Heart left ventricle (tissue), 16 donors: Measurements from ENCODE around the gene SLC49A3. TPM values are rescaled to one million over a fixed set of nuclear protein-coding genes. Genes with fewer than 3 reads are reported as not detected.

Source experiments
- ATAC-seq, 4 donors: fragments of 200-7000 bp; cut with Tn5 transposase; one replicate each; pipeline ENCODE4 v1.9.1; 2020 to 2022; ENCODE audit warnings: moderate library complexity in 4 of 4, mild to moderate bottlenecking in 3 of 4, moderate number of reproducible peaks in 1 of 4
- DNase-seq, 5 donors: peaks; one replicate each; pipeline ENCODE4 v3.0.0-alpha.2; 2020
- H3K27ac ChIP-seq, 12 donors: fragments of 200-600 bp; sonication (generic) in 4 of 12; one replicate each; pipeline versions ENCODE4 v1.5.0 to v1.8.0; 2016 to 2022; ENCODE audit warnings: mild to moderate bottlenecking in 2 of 12
- H3K27me3 ChIP-seq, 9 donors: fragments of 200-600 bp; sonication (generic) in 2 of 9; one replicate each; pipeline versions ENCODE4 v1.5.1 to v1.8.0; 2016 to 2022; ENCODE audit warnings: mild to moderate bottlenecking in 3 of 9
- H3K36me3 ChIP-seq, 9 donors: fragments of 200-600 bp; sonication (generic) in 2 of 9; one replicate each; pipeline versions ENCODE4 v1.5.0 to v1.8.0; 2018 to 2022; ENCODE audit warnings: mild to moderate bottlenecking in 2 of 9
- H3K4me1 ChIP-seq, 12 donors: fragments of 200-600 bp; sonication (generic) in 4 of 12; one replicate each; pipeline versions ENCODE4 v1.5.0 to v1.8.0; 2016 to 2022; ENCODE audit warnings: mild to moderate bottlenecking in 3 of 12
- H3K4me3 ChIP-seq, 12 donors: fragments of 200-600 bp; sonication (generic) in 4 of 12; one replicate each; pipeline versions ENCODE4 v1.5.0 to v1.8.0; 2017 to 2022; ENCODE audit warnings: mild to moderate bottlenecking in 9 of 12, moderate library complexity in 4 of 12
- H3K9me3 ChIP-seq, 12 donors: fragments of 200-600 bp; sonication (generic) in 4 of 12; one replicate each; pipeline versions ENCODE4 v1.5.0 to v1.8.0; 2016 to 2022; ENCODE audit warnings: mild to moderate bottlenecking in 1 of 12
- POLR2A ChIP-seq, 2 donors: fragments of 450-650 bp; IDR thresholded peaks; one replicate each; pipeline ENCODE4 v1.6.1; 2017; ENCODE audit warnings: antibody characterized with exemption in 2 of 2, mild to moderate bottlenecking in 2 of 2, moderate library complexity in 2 of 2
- WGBS, 4 donors: extraction: QIAGEN DNeasy Blood & Tissue Kit in 2 of 4; methylation state at CpG; one replicate each; pipeline versions ENCODE4 v1.1.5 to v1.1.7; 2013 to 2018; 5-methylcytosine and 5-hydroxymethylcytosine counted together
- intact Hi-C, 10 donors: fragments of 100-400 bp; cut with DNase I; formaldehyde crosslinking; loops; one replicate each; pipeline versions ENCODE4 v1.11.1 to v1.14.2; 2022
- polyA plus RNA-seq, 2 donors: library from polyadenylated mRNA; stranded (reverse); fragments of 200-250 nt; gene quantifications; one replicate each; pipeline ENCODE4 v1.2.3, GENCODE V29; 2013
- total RNA-seq, 9 donors: library from RNA; depleted of rRNA in 2 of 9; stranded (reverse); fragments of >200 nt in 2 of 9; fragmentation: NEBNext Ultra II Directional in 3 of 9; extraction: Animal tissue kit (Norgen Biotek cat#: 25700) in 3 of 9; gene quantifications; one replicate each; pipeline versions ENCODE4 v1.1.0 to v1.2.4, GENCODE V29; 2016 to 2023
- TF ChIP-seq, protein P1 (sequence below), 12 donors: fragments of 200-600 bp; sonication (generic) in 4 of 12; IDR thresholded peaks; one replicate each; pipeline versions ENCODE4 v1.5.0 to v1.8.0; 2018 to 2022; ENCODE audit warnings: antibody characterized with exemption in 12 of 12, mild to moderate bottlenecking in 5 of 12
- donor health status: ischemic (EF 13 %, LVEDD 7.1; RV severe dilation, severe dysfunction).
- donor health status: healthy with polysubstance abuse.
- donor health status: DM: no; HTN: yes; CAD: no.
- donor health status: DM: no; HTN: no; CAD: no.
- donor health status: ischemic (EF 25% LVEDD 6.9; RV normal size, moderate dysfunction).
- donor health status: ischemic (EF 25% LVEDD 5.7; RV mildly dilated, moderate dysfunction).
- donor health status: healthy.
- donor health status: DM: yes; HTN: yes; CAD: no.
- donor health status: ischemic (EF 35%, LVEDD 5.7; RV mildly dilated, moderate dysfunction).
- donor health status: nonischemic (EF 11% LVEDD 7.7; RV severe dilation, severe dysfunction).
- donor health status: DM: yes; HTN: yes; CAD: no.
- donor health status: PGD.
- donor health status: ischemic (EF 29% LVEDD 5.4; RV normal size, mild dysfunction).
- donor health status: nonischemic (EF 23%, LVEDD 6.1; RV moderate dilation, normal function).

Gene SLC49A3
- total and polyA plus RNA-seq, 11 donors, result 5.2 to 20.5 (median 8.9) TPM

DNA sequence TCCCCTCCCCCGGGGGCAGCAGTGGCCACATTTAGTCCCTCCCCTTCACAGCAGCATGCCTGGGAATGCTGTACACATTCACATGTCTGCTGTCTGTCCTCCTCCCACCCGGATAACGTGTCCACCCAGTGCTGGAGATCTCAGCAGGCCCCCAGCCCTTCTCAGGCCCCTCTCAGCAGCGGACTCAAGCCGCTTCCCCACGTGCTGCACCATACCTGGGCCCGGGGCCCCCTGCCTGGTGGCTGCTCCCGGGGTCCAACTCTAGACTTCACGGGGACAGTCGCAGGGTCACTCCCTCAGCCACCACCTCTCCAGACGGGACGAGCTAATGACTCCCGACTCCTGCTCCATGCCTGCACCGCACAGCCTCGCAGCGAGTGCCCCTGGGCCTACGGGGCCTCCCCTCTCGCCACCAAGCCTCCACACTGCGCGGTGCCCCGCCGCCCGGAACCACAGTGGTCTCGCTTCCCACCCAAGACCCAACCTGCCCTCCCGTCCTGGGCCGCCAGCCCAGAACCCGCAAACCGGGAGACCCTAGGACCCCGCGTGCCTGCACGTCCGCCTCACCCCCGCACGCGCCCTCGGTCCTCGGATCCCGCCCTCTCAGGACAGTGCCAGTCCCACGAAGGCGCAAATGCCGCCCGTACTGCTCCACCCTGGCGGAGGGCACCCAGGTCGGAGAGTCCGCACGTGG is 15.4 kb upstream of the SLC49A3 start:
- TF ChIP-seq, protein P1, sequence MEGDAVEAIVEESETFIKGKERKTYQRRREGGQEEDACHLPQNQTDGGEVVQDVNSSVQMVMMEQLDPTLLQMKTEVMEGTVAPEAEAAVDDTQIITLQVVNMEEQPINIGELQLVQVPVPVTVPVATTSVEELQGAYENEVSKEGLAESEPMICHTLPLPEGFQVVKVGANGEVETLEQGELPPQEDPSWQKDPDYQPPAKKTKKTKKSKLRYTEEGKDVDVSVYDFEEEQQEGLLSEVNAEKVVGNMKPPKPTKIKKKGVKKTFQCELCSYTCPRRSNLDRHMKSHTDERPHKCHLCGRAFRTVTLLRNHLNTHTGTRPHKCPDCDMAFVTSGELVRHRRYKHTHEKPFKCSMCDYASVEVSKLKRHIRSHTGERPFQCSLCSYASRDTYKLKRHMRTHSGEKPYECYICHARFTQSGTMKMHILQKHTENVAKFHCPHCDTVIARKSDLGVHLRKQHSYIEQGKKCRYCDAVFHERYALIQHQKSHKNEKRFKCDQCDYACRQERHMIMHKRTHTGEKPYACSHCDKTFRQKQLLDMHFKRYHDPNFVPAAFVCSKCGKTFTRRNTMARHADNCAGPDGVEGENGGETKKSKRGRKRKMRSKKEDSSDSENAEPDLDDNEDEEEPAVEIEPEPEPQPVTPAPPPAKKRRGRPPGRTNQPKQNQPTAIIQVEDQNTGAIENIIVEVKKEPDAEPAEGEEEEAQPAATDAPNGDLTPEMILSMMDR (IDR thresholded peaks at IDR 0.05), result no peak
- TF ChIP-seq POLR2A (IDR thresholded peaks at IDR 0.05), result no peak
- ATAC-seq, result no peak
- intact Hi-C loops, result no loop called here
- no peak overlapping the region for H3K4me3 ChIP-seq
- peak in 1 of 5 donors; percentile 33 for DNase-seq
- 92 to 95% (median 94%) methylated on average over 46 of the region's 46 CpGs for WGBS, 4 donors
- H3K27me3 ChIP-seq, result no peaks in the 10 kb centered on the region
- no peak overlapping the region for H3K27ac ChIP-seq
- H3K4me1 ChIP-seq, result peaks cover 5 to 30% (median 17%) of the 10 kb centered on the region in 12 donors
- no peaks in the 10 kb centered on the region for H3K9me3 ChIP-seq
- H3K36me3 ChIP-seq, result no peaks in the 10 kb centered on the region

DNA sequence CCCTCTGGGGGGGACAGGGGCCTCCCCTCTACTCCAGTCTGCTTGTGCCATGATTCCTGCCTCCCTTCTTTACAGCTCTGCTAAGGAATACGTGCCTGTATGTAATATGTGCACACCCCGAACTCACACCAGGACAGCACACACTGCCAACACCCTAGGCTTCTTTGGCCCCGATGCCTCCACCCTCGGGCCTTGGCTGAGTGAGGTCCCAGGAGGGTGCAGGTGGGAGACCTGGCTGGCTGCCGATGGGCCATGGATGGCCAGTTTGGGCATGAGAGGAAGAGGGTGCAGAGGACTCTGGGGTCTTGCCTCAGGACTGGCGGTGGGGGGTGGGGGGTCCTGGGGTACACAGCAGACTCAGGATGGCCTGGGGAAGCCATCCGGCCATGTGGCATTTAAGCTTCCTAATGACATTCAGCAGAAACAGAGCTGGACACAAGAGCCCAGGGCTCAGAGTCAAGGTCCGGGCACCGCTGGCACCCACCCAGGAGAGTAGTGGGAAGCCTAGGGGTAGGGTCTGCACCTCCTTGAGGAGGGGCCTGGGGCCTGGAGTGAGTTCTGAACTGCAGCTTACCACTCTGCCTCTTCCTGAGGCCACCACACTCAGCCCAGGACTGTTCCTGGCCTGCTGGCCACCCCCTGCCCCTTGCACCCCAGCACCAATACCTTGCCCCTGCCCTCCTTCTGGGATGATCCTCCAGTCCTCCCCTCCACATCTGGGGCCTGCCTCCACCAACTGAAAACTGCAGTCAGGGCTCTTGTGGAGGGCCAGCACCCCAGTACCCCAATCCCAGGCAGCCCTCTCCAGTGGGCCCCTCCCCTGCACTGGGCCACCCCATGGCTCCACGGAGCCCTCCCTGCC is 14.6 kb upstream of the SLC49A3 start:
- no peaks in the 10 kb centered on the region for H3K36me3 ChIP-seq
- no peak overlapping the region for H3K27ac ChIP-seq
- ATAC-seq, result no peak
- peak in 1 of 5 donors; percentile 18 for DNase-seq
- peaks cover 5 to 30% (median 15%) of the 10 kb centered on the region in 12 donors for H3K4me1 ChIP-seq
- H3K4me3 ChIP-seq, result no peak overlapping the region
- WGBS, 4 donors, result 78 to 90% (median 85%) methylated on average over 6 to 10 of the region's 10 CpGs
- TF ChIP-seq, protein P1 (IDR thresholded peaks at IDR 0.05), result no peak
- no peak for TF ChIP-seq POLR2A (IDR thresholded peaks at IDR 0.05)
- intact Hi-C loops, result no loop called here
- H3K9me3 ChIP-seq, result no peaks in the 10 kb centered on the region
- no peaks in the 10 kb centered on the region for H3K27me3 ChIP-seq

DNA sequence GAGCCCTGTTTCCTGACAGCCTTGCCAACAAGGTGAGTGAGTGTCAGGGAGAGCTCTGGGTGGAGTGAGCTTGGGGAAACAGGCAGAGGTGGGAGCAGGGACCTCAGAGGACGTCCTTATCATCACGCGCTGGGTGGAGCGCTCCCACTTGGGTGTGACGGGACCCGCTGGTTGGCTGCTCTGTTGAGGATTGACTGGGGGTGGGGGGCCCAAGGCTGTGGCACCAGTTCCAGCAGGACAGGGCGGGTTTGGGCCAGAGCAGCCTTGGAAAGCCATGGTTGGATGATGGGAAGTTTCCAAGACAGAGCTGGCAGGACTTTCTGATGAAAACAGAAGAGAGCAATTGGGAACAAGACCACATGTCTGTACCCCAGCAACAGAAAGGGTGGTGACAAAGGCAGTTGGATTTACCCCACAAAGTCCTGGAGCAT is 13.7 kb upstream of the SLC49A3 start:
- H3K27me3 ChIP-seq, result no peaks in the 10 kb centered on the region
- TF ChIP-seq, protein P1 (IDR thresholded peaks at IDR 0.05), result no peak
- no peak for TF ChIP-seq POLR2A (IDR thresholded peaks at IDR 0.05)
- DNase-seq, result peak in 1 of 5 donors; percentile 12
- H3K4me1 ChIP-seq, result peaks cover 4 to 22% (median 7%) of the 10 kb centered on the region in 12 donors
- H3K27ac ChIP-seq, result no peak overlapping the region
- 57 to 64% (median 63%) methylated on average over 7 of the region's 7 CpGs for WGBS, 4 donors
- H3K9me3 ChIP-seq, result no peaks in the 10 kb centered on the region
- intact Hi-C loops, result no loop called here
- no peak overlapping the region for H3K4me3 ChIP-seq
- H3K36me3 ChIP-seq, result no peaks in the 10 kb centered on the region
- no peak for ATAC-seq
